ENCODE data around the gene PLXNA2.

- TF ChIP-seq POLR2A (IDR thresholded peaks at IDR 0.05) (no peak), CTCF (IDR thresholded peaks at IDR 0.05) (no peak)
These were observed 26.5 kb upstream of the PLXNA2 start for GRCh38 chr1:208270651-208271141.
